MM.1S (cell line): ENCODE measurements around the gene CDC25B.

Source experiments
- EZH2phosphoT487 ChIP-seq: fragments of 300-600 bp; sonication (generic); IDR thresholded peaks from 2 replicates; pipeline ENCODE4 v1.6.1; 2018; ENCODE audit warnings: antibody characterized with exemption, low read length
- TF ChIP-seq, protein P1 (sequence below): fragments of 300-600 bp; sonication (generic); IDR thresholded peaks from 2 replicates; pipeline ENCODE4 v1.5.1; 2016; ENCODE audit warnings: antibody characterized with exemption, low read length, mixed read lengths

DNA sequence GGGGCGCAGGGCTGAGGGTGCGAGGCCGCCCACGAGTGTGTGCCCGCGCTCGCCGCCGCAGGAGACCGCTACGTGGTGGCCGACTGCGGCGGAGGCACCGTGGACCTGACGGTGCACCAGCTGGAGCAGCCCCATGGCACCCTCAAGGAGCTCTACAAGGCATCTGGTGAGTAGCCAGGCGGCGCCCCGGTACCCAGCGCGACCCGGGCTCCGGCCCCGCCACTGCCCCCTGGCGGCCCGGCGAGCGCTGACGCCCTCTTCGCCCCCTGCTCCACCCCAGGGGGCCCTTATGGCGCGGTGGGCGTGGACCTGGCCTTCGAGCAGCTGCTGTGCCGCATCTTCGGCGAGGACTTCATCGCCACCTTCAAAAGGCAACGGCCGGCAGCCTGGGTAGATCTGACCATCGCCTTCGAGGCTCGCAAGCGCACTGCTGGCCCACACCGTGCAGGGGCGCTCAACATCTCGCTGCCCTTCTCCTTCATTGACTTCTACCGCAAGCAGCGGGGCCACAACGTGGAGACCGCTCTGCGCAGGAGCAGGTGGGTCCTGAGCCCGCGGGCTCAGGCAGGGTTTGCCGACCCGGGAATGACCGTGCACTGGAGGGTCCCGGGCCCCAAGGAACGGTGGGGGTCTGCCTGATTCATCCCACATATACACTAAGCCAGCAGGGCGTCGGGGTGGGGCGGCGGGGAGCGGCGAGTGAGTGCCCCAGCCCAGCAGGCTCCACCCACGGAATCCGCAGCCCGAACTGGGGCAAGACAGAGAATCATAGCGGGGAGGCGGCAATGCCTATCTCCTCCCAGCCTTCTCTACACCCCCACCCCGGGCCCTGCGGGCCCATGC, 46.2 kb upstream of the CDC25B start:
- TF ChIP-seq, protein P1, sequence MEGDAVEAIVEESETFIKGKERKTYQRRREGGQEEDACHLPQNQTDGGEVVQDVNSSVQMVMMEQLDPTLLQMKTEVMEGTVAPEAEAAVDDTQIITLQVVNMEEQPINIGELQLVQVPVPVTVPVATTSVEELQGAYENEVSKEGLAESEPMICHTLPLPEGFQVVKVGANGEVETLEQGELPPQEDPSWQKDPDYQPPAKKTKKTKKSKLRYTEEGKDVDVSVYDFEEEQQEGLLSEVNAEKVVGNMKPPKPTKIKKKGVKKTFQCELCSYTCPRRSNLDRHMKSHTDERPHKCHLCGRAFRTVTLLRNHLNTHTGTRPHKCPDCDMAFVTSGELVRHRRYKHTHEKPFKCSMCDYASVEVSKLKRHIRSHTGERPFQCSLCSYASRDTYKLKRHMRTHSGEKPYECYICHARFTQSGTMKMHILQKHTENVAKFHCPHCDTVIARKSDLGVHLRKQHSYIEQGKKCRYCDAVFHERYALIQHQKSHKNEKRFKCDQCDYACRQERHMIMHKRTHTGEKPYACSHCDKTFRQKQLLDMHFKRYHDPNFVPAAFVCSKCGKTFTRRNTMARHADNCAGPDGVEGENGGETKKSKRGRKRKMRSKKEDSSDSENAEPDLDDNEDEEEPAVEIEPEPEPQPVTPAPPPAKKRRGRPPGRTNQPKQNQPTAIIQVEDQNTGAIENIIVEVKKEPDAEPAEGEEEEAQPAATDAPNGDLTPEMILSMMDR, result peak; percentile 61
- TF ChIP-seq EZH2phosphoT487, result no peak
